Measurements from ENCODE around the gene BRD9. TPM values are rescaled to one million over a fixed set of nuclear protein-coding genes. Genes with fewer than 3 reads are reported as not detected.

BRD9 gene
- total and polyA plus RNA-seq, 2 of the 4 experiments (the other 2 are of a cell fraction), result 22.0 to 43.4 TPM

GRCh38 chr5:931570-932145 is 39.1 kb upstream of the BRD9 start:
- Histone ChIP-seq H3K36me3 (ENCODE audit: control insufficient read depth, insufficient read depth, low read length) (no peaks in the 10 kb centered on the region), H3K4me2 (ENCODE audit: low read depth, low read length) (no peak overlapping the region), H4K5ac (ENCODE audit: low read depth, low read length) (no peak overlapping the region), H4K8ac (ENCODE audit: low read depth in 2 of 2, low read length in 2 of 2) (no peak overlapping the region), H3K18ac (ENCODE audit: low read depth, low read length) (no peak overlapping the region), H2AK5ac (ENCODE audit: low read depth, low read length) (no peak overlapping the region), H3K27me3 (ENCODE audit: control insufficient read depth, insufficient read depth, low read length) (peaks cover 35% of the 10 kb centered on the region), H2BK120ac (ENCODE audit: low read depth, low read length) (no peak overlapping the region), H2BK5ac (ENCODE audit: low read depth, low read length, poor library complexity, severe bottlenecking) (no peak overlapping the region), H3K9me3 (ENCODE audit: control insufficient read depth, insufficient read depth, low read length) (no peaks in the 10 kb centered on the region), H4K20me1 (ENCODE audit: insufficient read depth, low read length) (no peaks in the 10 kb centered on the region), H2BK15ac (ENCODE audit: low read depth, low read length) (no peak overlapping the region), H2BK20ac (ENCODE audit: low read depth, low read length) (no peak overlapping the region), H2AFZ (replicated peaks; ENCODE audit: low read length, poor library complexity) (no peak overlapping the region), H3K4me1 (ENCODE audit: control insufficient read depth, insufficient read depth, low read length) (peaks cover 7% of the 10 kb centered on the region; the same call in 1 of the 2 replicates), H3K9ac (ENCODE audit: low read depth, low read length) (no peak overlapping the region), H3K27ac (ENCODE audit: insufficient read depth, low read length) (no peak overlapping the region), H2AK9ac (replicated peaks; ENCODE audit: low read depth, low read length, poor library complexity) (no peak overlapping the region), H3K79me1 (ENCODE audit: low read depth in 1 of 2, low read length in 2 of 2) (no peaks in the 10 kb centered on the region), H3K56ac (ENCODE audit: extremely low read depth, insufficient read depth, low read length) (no peak overlapping the region), H3K4ac (ENCODE audit: low read depth, low read length) (no peak overlapping the region), H4K91ac (ENCODE audit: insufficient read depth, low read depth, low read length) (no peak overlapping the region), H3K14ac (replicated peaks; ENCODE audit: low read depth, low read length) (no peak overlapping the region), H3K23ac (ENCODE audit: low read depth, low read length) (no peak overlapping the region), H3K9me1 (ENCODE audit: insufficient read depth, low read length) (no peaks in the 10 kb centered on the region; the same call in 1 of the 2 replicates), H3K4me3 (ENCODE audit: insufficient read depth, low read depth, low read length) (no peak overlapping the region)
- DNase-seq, result no peak
- dilution Hi-C loops (cut with HindIII; ENCODE audit: low sequenced_read_pairs, unreplicated experiment), result no loop called here
- intact Hi-C loops (cut with micrococcal nuclease), result no loop called here
- ATAC-seq (ENCODE audit: low read depth), result no peak
- TF ChIP-seq, protein P1, sequence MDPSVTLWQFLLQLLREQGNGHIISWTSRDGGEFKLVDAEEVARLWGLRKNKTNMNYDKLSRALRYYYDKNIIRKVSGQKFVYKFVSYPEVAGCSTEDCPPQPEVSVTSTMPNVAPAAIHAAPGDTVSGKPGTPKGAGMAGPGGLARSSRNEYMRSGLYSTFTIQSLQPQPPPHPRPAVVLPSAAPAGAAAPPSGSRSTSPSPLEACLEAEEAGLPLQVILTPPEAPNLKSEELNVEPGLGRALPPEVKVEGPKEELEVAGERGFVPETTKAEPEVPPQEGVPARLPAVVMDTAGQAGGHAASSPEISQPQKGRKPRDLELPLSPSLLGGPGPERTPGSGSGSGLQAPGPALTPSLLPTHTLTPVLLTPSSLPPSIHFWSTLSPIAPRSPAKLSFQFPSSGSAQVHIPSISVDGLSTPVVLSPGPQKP (IDR thresholded peaks at IDR 0.05; ENCODE audit: borderline replicate concordance, low read depth, low read length), result no peak
- TF ChIP-seq BHLHE40 (IDR thresholded peaks at IDR 0.05; ENCODE audit: low read depth, low read length) (no peak), MAFK (IDR thresholded peaks at IDR 0.05; ENCODE audit: low read depth, low read length) (no peak), MXI1 (IDR thresholded peaks at IDR 0.05; ENCODE audit: borderline replicate concordance, low read depth, low read length) (no peak), RFX5 (IDR thresholded peaks at IDR 0.05; ENCODE audit: low read depth, low read length) (no peak), CEBPB (IDR thresholded peaks at IDR 0.05; ENCODE audit: low read depth, low read length) (no peak), FOS (IDR thresholded peaks at IDR 0.05; ENCODE audit: low read depth, low read length) (no peak), SMC3 (IDR thresholded peaks at IDR 0.05; ENCODE audit: low read depth, low read length) (no peak), RCOR1 (IDR thresholded peaks at IDR 0.05; ENCODE audit: insufficient replicate concordance, low read length) (no peak), MAZ (IDR thresholded peaks at IDR 0.05; ENCODE audit: borderline replicate concordance, low read depth, low read length) (no peak), POLR2A (IDR thresholded peaks at IDR 0.05; ENCODE audit: low read depth, low read length) (no peak), USF2 (IDR thresholded peaks at IDR 0.05; ENCODE audit: low read depth, low read length) (no peak), CTCF (conservative IDR thresholded peaks at IDR 0.05; ENCODE audit: low read depth, low read length) (no peak), CHD1 (IDR thresholded peaks at IDR 0.05; ENCODE audit: low read depth, low read length) (no peak), NFE2L2 (IDR thresholded peaks at IDR 0.05; ENCODE audit: low read depth, low read length) (no peak), RAD21 (IDR thresholded peaks at IDR 0.05; ENCODE audit: low read length) (no peak)
- WGBS, 2 experiments (ENCODE audit: extremely low coverage in 2 of 2, insufficient read length in 1 of 2), result 87% methylated on average over 8 of the region's 13 CpGs; no CpG with 5 or more reads in 1 of the 2 experiments
- BruUV-seq (replicated peaks), result no TSS peak
- POLR2A ChIA-PET (ENCODE audit: unreplicated experiment), result no interaction called here
- CTCF ChIA-PET, result interaction anchor here (0.7 to 2.1 kb wide), 5 partner anchors 8 to 236 kb away, joined by 3 to 7 read pairs (median 4); no protein-coding TSS in a partner anchor
- in situ Hi-C loops (cut with MboI; ENCODE audit: low sequenced_read_pairs), result loop anchor here (10.0 kb wide), 3 partner anchors 203 to 713 kb away; no protein-coding TSS in a partner anchor

Data from IMR-90 (cell line).